RWPE2 (cell line): ENCODE results near the gene HLA-DMB.

ENCODE experiments used
- ATAC-seq: fragments of 200-7000 bp; cut with Tn5 transposase; 3 replicates; pipeline ENCODE4 v1.9.1; 2021; ENCODE audit warnings: low read depth
- DNase-seq: peaks from one replicate; pipeline ENCODE4 v3.0.0-alpha.2; 2020; ENCODE audit warnings: low spot score
- H3K27ac ChIP-seq: fragments of 450-650 bp; 2 replicates; pipeline ENCODE4 v1.5.1; 2017; ENCODE audit warnings: mild to moderate bottlenecking; ENCODE audit not compliant: poor library complexity, severe bottlenecking
- H3K27me3 ChIP-seq: fragments of 250-450 bp; sonication (Bioruptor Pico); 2 replicates; pipeline ENCODE4 v1.5.1; 2021; ENCODE audit warnings: mild to moderate bottlenecking, moderate library complexity; ENCODE audit not compliant: insufficient read depth, poor library complexity, severe bottlenecking
- H3K36me3 ChIP-seq: fragments of 250-450 bp; sonication (Bioruptor Pico); 2 replicates; pipeline ENCODE4 v1.5.1; 2020; ENCODE audit warnings: low read depth, mild to moderate bottlenecking, moderate library complexity
- H3K4me1 ChIP-seq: fragments of 250-450 bp; sonication (Bioruptor Pico); 2 replicates; pipeline ENCODE4 v1.5.1; 2021; ENCODE audit warnings: mild to moderate bottlenecking, moderate library complexity; ENCODE audit not compliant: insufficient read depth, poor library complexity, severe bottlenecking
- H3K4me3 ChIP-seq: fragments of 250-450 bp; sonication (Bioruptor Pico); 2 replicates; pipeline ENCODE4 v1.5.1; 2021; ENCODE audit warnings: mild to moderate bottlenecking, moderate library complexity; ENCODE audit not compliant: severe bottlenecking
- H3K9me3 ChIP-seq: fragments of 250-450 bp; sonication (Bioruptor Pico); 2 replicates; pipeline ENCODE4 v1.5.1; 2021; ENCODE audit warnings: mild to moderate bottlenecking, moderate library complexity; ENCODE audit not compliant: severe bottlenecking
- CTCF ChIP-seq: fragments of 450-650 bp; IDR thresholded peaks from one replicate; pipeline ENCODE4 v1.5.1; 2017; ENCODE audit warnings: mild to moderate bottlenecking, moderate library complexity; ENCODE audit not compliant: poor library complexity, severe bottlenecking

The HLA-DMB gene

GRCh38 chr6:32912951-32913350, 27.9 kb downstream of the HLA-DMB start:
- Histone ChIP-seq H3K4me1 (no peaks in the 10 kb centered on the region), H3K27ac (no peak overlapping the region), H3K9me3 (no peaks in the 10 kb centered on the region), H3K27me3 (peaks cover 8% of the 10 kb centered on the region), H3K36me3 (no peaks in the 10 kb centered on the region), H3K4me3 (no peak overlapping the region)
- ATAC-seq = no peak
- TF ChIP-seq CTCF = no peak
- no peak for DNase-seq

GRCh38 chr6:32908897-32909296, 31.9 kb downstream of the HLA-DMB start:
- H3K27ac ChIP-seq = no peak overlapping the region
- no peaks in the 10 kb centered on the region for H3K36me3 ChIP-seq
- H3K27me3 ChIP-seq = peaks cover 8% of the 10 kb centered on the region
- DNase-seq = no peak
- no peaks in the 10 kb centered on the region for H3K9me3 ChIP-seq
- no peak for TF ChIP-seq CTCF
- ATAC-seq = no peak
- no peak overlapping the region for H3K4me3 ChIP-seq
- peaks cover 10% of the 10 kb centered on the region for H3K4me1 ChIP-seq

- Histone ChIP-seq H3K9me3 (no peaks in the 10 kb centered on the region), H3K27ac (no peak overlapping the region), H3K4me3 (no peak overlapping the region), H3K4me1 (peaks cover 10% of the 10 kb centered on the region), H3K27me3 (peaks cover 2% of the 10 kb centered on the region), H3K36me3 (peaks cover under 1% of the 10 kb centered on the region; the same call in 1 of the 2 replicates)
- no peak for TF ChIP-seq CTCF
- ATAC-seq (peak; percentile 80), DNase-seq (no peak)
These were observed 34.3 kb downstream of the HLA-DMB start for GRCh38 chr6:32906539-32906938.

GRCh38 chr6:32905078-32905477, 35.8 kb downstream of the HLA-DMB start:
- TF ChIP-seq CTCF = no peak
- no peak for DNase-seq
- Histone ChIP-seq H3K27ac (no peak overlapping the region), H3K36me3 (peaks cover 7% of the 10 kb centered on the region; the same call in 1 of the 2 replicates), H3K27me3 (no peaks in the 10 kb centered on the region), H3K4me1 (peaks cover 10% of the 10 kb centered on the region), H3K4me3 (no peak overlapping the region), H3K9me3 (no peaks in the 10 kb centered on the region)
- ATAC-seq = peak; percentile 31; the same call in 1 of the 3 replicates

GRCh38 chr6:32903952-32904351, 36.9 kb downstream of the HLA-DMB start:
- Histone ChIP-seq H3K9me3 (peaks cover 3% of the 10 kb centered on the region), H3K36me3 (peaks cover 7% of the 10 kb centered on the region; the same call in 1 of the 2 replicates), H3K4me3 (no peak overlapping the region), H3K27ac (no peak overlapping the region), H3K4me1 (peaks cover 10% of the 10 kb centered on the region), H3K27me3 (no peaks in the 10 kb centered on the region)
- no peak for DNase-seq
- ATAC-seq = no peak
- no peak for TF ChIP-seq CTCF
